CD4-positive, alpha-beta T cell treated with Interleukin-15 for 4 hours (primary cell): ENCODE data around the gene CCDC40.

Experiments used
- DNase-seq: peaks from one replicate; pipeline ENCODE4 v3.0.0-alpha.2; 2020; ENCODE audit warnings: low spot score

CCDC40 gene

DNA sequence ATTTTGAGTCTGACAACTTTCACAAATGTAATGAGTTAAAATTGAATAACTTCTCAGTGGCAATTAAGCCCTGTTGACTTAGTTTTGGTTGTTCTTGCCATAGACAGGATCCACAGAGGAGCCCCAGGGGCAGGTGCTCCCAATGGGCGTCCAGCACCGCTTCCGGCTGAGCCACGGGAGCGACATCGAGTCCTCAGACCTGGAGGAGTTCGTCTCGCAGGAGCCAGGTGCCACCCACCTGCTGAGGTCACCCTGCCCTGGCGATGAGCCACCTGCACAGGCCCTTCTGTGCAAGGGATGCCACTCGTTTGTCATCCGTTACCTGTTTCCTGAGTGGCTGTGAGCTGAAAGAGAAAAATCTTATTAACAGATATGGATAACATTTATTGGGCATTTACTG lies 10.7 kb downstream of the CCDC40 start:
- no peak for DNase-seq

DNA sequence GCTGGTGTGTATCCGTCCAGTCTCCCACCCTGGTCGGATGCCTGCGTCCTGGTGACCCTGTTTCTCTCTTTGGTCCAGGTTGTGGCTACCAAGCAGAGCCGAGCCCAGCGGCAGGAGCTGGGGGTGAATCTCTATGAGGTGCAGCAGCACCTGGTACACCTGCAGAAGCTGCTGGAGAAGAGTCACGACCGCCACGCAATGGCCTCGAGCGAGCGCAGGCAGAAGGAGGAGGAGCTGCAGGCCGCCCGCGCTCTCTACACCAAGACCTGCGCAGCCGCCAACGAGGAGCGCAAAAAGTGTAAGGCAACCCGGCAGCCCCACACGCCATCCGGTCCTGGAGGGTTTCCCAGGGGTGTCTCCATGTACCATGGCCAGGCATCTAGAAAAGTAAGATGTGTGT lies 13.5 kb downstream of the CCDC40 start:
- DNase-seq, result no peak

GRCh38 chr17:80050706-80051105 lies 14.3 kb downstream of the CCDC40 start:
- no peak for DNase-seq

GRCh38 chr17:80051681-80052080 lies 15.2 kb downstream of the CCDC40 start:
- DNase-seq, result no peak

GRCh38 chr17:80053102-80053501 lies 16.7 kb downstream of the CCDC40 start:
- DNase-seq, result no peak

DNA sequence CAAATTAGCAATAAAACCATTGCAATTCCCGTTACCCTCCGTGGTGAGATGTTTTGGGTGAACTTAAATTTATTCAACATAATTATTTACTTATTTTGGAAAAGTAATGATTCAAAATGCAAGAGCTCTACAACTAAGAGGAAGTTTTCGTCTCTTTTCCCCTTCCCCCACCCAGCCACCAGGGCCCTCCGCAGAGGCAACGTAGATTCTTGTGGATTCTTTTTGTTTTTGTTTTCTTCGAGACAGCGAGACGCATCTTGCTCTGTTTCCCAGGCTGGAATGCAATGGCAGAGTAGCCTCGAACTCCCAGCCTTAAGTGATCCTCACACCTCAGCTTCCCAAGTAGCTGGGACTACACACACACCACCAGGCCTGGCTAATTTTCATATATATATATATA lies 19.2 kb downstream of the CCDC40 start:
- DNase-seq, result no peak

DNA sequence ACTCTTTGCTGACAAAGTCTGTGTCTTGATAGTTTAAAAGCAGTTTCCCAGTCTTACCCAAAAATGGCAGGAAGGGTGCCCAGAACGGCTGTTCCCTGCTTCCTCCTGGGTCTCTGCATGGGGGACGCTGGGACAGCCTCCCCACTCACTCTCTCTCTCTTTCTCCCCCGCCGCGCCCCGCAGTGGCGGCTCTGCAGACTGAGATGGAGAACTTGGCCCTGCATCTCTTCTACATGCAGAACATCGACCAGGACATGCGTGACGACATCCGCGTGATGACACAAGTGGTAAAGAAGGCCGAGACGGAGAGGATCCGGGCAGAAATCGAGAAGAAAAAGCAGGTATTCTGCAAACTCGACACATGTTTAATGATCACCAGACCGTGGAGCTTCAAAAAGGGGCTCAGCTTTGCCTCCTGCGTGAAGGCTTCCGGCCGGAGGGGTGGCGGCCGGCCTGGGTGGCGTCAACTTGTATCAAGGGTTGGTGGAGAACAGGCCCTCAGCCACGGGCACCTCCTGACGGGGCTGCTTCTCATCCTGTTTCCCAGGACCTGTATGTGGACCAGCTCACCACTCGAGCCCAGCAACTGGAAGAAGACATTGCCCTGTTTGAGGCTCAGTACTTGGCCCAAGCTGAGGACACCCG lies 22.0 kb downstream of the CCDC40 start:
- no peak for DNase-seq

GRCh38 chr17:80060644-80061043 lies 24.2 kb downstream of the CCDC40 start:
- DNase-seq, result no peak

- DNase-seq, result no peak
Measured at GRCh38 chr17:80061421-80061820, 25.0 kb downstream of the CCDC40 start.

DNA sequence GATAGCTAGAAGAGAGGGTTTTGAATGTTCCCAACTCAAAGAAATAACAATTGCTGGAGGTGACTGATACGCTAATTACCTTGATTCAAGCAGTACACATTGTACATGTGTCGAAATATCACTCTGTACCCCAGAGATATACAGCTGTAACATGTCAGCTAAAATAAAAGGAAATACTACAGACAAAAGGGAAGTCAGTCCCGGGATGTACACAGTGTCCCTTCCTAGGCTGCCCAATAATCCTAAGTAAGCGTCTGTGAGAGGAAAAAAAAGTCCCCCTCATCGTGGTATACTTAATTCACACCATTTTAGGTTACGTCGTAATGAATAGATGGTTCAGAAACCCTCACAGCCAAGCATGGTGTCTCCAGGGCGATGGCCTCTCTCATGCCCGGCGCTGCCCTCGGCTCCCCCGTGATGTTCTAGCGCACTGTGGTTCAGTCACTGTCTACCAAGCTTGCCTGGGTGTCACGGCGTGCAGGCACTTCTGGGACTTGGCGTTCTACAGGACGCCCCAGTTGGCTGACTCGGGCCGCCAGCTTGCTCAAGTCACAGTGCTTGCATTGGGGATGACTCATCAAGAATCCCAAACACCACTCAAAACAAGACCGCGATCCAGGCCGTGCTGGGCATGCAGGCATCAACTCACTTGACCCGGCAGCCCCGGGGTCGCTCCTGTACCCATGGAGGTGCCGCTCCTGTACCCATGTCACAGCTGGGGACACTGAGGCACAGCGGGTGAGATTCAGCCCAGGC lies 27.6 kb downstream of the CCDC40 start:
- no peak for DNase-seq

GRCh38 chr17:80064696-80065095 lies 28.3 kb downstream of the CCDC40 start:
- DNase-seq, result no peak

DNA sequence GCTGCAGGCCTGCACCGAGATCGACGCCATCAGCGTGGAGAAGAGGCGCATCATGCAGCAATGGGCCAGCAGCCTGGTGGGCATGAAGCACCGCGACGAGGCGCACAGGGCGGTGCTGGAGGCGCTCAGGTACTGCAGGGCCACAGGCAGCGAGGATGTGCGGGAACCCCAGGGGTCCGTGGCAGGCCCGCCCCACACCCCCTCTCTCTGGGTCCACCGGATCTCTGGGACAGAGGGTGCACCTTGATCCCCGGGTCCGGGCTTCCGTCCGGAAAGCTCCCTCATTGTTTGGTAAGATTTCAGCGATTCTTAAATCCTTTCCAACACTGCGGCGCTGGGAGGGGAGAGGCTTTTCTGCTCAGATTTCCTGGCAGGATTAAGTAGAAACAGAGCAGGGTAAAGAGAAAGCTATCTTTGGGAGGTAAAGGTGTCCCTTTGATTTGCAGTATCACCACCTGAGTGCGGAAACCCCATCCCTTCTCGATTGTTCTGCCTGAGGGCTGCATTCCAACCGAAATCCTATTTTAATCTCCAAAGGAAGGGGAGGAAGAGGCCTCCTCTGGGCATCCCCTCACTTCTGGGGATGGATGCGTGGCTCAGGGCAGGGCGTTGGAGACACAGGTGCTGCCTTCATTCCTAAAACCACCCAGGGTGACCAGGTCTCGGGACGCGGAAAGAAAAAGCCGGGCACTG lies 29.2 kb downstream of the CCDC40 start:
- no peak for DNase-seq

DNA sequence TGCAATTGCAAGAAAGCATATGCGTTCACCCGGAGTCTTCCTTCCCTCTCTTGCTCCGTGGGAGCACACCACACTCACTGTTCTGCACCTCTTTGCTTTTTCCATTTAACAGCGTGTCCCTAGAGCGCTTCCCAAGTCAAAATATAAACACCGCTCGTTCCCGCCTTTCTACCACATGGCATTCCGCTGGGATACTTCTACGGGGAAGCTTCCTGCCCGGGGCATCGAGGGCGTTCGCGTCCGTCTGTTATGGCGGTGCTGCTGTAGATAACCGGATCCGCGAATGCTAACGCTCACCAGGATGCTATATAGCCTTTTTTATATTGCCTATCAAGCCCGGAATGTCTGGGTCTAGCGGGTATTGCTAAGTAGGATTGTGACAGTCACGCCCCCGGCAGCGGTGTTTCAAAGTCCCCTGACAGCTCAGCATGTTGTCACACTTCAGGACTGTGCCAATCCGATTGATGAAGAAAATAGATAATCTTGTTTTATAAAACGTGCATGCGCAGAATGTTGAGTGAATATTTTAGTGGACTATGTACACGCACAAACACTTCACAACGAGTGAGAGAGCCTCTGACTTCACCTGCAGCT lies 31.0 kb downstream of the CCDC40 start:
- no peak for DNase-seq

DNA sequence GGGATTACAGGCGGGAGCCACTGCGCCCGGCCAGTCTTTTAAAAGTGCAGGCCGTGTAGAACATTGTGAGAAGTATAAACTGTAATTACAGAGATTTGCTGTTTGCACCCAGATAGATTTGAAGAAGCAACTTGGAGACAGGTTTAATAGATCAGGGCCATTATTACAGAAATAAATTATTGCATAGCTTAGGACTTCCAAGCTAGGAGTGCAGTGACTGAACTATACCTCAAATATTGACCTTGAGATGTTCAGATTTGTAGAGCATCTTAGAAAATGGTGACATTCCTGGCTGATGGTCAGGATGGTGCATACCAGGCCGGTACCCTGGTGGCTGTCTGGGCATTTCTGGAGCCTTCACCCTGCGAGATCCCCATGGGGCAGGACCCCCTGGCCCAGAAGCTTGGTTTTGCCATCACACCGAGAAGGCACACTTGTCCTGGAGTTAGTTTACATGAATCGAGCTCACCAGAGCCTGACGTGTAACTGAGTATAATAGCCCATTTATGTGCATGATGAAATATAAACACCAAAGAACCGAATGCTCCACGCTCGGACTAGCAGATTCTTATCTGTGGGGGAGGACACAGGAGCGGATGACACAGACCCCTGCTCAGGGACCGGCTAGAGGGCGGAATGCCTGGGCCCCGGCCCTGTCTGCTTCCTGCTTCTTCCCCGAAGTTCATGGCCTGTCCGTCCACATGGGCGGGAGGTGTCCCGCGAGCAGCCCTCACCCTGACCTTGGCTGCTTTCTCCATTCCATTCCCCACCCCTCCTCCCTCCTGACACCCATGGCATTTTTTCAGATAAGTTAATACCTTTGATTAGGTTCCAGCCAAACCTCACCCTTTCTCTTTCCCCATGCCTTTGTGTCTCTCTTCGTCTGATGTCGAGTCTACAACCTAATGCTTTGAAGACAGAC lies 32.1 kb downstream of the CCDC40 start:
- DNase-seq, result no peak

DNA sequence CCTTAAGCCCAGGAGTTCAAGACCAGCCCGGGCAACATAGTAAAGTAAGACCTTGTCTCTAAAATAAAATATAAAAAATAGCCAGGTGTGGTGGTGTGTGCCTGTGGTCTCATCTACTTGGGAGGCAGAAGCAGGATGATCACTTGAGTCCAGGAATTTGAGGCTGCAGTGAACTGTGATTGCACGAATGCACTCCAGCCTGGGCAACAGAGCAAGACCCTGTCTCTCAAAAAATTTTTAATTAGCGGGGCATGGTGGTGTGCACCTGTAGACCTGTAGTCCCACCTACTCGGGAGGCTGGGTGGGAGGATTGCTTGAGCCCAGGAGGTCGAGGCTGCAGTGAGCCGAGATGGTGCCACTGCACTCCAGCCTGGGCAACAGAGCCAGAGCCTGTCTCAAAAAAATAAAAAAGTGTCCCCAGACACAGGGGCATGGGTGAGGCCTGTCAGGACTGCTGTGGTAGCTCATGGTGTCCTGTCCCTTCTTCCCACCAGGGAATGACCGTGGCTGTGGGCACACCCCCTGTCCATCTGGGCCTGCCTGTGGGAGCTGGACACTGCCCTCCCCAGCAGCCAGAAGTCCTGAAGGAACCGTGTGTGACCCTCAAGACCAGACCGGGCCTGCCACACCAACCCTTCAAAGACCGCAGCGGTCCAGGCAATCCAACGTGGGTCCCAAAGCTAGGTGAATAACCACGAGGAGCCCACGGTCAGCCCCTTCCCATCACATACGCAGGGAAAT lies 34.1 kb downstream of the CCDC40 start:
- no peak for DNase-seq

GRCh38 chr17:80071116-80071841 lies 34.8 kb downstream of the CCDC40 start:
- no peak for DNase-seq

DNA sequence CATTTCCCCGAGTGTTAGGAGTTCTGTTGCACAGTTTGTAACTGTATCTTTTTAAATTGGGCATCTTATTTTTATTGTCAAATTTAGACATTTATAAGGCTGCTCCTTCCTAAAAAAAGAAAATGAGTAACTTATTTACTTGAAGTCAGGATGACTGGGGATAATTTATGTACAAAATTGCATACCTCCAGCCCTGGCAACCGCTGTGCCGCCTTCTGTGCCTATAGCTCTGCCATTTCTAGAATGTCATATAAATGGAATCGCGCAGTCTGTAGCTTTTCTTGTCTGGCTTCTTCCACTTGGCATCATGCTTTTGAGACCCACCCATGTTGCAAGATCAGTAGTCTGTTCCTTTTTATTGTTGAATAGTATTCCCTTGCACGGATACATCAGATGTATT lies 36.0 kb downstream of the CCDC40 start:
- no peak for DNase-seq

DNA sequence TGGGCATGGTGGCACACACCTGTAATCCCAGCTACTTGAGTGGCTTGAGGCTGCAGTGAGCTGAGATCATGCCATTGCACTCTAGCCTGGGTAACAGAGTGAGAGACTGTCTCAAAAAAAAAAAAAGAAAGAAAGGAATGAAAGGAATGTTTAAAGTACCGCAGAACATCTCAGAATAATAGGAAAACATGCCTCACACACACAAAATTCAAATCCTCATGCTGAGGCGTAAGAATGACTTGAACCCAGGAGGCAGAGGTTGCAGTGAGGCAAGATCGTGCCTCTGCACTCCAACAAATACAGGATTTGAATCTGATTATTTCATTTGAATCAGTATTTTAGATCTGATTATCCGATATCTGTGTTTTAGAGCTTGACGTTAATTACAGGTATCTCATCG lies 43.6 kb downstream of the CCDC40 start:
- no peak for DNase-seq

- no peak for DNase-seq
Measured at GRCh38 chr17:80081596-80081995, 45.2 kb downstream of the CCDC40 start.

- peak; percentile 64 for DNase-seq
Measured at GRCh38 chr17:80082403-80083135, 46.1 kb downstream of the CCDC40 start.
